ENCODE results near the gene MSI2.
A peak's percentile ranks its signal among the peaks of the same experiment; 100 is the strongest.

MSI2 gene

DNA sequence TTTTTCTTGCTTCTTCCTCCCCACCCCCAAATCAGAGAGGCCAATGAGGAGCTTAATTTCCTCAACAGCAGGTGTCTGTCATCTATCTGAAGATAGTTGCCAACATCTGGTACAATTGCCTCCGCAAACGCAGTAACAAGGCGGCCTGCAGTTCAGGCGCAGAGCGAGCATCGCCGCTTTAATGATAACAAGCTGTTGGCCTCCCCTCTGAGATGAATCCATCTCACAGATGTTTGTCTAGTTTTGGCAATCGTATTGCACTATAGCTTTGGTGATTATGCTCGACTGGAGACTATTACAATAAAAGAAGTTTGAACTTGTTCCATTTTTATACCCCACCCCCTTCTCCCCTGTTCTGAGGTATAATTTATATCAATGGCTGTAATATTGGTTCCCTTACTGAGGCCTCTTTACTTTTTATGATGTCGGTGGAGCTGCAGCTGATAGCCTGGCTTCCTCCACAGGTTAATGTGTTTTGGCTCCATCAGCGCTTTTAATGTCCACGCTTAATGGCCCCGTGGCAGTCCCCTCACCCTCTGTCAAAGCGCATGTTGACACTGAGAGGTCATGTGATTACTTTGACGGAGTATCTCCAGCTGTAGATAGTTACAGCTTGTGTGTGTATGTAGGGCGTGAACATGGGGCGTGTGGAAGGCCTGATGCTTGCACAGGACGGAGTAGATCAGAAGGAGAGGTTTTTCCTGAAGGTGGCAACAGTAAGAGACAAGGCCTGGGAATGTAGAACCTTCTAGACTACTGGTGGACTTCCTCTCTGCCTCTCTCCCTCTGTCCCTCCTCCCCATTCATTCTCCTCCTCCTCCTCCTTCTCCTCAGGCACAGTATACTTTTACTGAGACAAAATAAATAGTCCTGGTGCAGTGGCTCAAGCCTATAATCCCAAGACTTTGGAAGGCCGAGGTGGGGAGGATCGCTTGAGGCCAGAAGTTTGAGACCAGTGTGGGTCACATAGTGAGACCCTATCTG is 164.7 kb downstream of the MSI2 start:
- DNase-seq, result no peak

DNA sequence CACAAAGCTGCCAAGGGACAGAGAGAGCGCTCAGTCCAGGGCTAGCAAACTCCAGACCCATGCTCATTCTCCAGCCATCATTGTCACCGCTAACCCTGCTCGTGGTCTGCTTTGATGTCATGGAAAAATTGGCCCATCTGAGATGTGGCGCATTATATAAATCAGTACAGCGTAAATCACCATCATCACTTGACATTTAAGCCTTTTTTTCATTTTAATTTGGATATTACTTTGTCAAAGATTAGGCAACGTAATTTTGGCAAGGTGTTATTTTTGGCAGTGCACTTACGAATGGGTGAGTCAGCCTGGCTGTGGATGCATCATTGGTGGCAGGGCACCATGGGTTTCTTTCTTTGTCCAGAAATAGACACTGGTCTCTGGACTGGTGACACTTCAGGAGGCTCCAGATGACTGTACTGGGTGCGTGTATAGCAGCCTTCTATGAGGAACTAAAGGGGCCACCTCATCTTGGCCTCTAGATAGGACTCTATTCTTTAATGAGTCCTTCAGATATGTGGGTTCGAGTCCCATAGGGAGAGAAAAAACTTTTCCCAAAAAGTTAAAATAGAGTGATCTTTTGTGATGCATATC is 166.3 kb downstream of the MSI2 start:
- DNase-seq, result no peak

DNA sequence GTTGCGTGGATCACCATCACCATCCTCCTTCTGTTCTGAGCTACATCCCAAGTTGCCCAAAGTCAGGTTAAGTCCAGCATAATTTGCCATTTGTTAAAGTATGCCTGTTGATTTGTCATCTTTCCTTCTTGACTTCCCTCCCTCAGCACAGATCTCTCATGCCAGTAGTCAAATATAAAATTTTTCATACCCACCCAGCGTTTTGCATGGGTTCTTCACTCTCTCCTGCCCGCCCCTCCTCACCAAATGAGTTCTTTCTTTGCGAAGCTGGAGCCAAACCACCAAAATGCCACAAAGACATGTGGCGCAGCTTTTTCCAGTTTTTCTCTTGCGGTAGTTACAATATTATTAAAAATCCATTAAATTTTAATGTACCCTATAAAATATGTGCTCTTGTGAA is 167.2 kb downstream of the MSI2 start:
- no peak for DNase-seq

DNA sequence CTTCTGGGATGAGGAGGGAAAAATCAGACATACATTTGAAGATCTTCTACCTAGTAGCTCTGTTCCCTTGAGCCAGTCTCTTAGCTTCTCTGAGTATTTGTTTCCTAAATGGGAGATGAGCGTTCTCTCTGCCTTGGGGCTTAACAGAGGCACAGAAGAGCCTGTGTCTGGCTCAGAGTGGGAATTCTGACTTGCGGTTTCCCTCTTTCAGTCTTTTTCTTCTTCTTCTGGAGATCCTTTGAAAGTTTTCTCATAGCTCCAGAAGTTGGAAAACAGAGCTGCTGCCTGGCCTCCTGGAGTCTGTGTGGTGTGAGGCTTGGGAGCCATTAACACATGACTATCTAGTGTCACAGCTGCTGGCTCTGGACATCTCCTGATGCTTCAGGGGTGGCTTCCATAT is 167.9 kb downstream of the MSI2 start:
- no peak for DNase-seq

DNA sequence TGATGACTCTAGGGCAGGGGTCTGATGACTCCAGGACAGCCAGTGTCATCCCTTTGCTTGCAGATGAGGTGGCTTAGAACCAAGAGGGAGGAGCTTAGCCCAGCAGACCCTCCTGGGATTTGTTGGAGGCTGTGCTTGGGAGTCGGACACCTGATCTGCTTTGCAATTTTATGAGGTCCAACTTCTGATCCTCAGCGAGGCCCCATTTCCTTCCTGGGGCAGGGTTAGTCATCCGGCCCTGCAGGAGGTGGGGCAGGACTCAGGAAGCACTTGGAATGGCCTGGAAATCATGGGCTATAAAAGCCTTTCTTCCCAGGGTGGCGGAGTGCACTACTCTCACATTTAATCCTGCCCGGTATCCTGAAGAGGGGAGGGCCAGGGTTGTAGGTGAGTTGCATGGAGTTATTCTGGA is 168.5 kb downstream of the MSI2 start:
- DNase-seq, result no peak

DNA sequence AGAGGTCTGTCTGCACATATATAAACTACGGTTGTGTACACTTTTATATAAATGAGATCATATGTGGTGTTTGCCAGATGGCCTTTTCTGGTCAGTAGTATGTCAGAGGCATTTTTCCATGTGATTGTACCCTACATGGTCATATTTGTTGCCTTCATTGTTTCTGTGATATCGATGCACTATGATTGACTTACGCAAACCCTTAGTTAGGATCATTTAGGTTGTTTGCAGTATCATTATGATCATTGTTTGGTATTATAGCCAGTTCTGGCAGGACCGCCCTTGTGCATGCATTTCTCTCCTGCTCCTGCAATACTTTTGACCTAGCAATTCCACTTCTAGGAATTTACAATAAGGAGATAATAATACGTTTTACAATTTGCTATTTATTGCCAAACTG is 169.1 kb downstream of the MSI2 start:
- no peak for DNase-seq

DNA sequence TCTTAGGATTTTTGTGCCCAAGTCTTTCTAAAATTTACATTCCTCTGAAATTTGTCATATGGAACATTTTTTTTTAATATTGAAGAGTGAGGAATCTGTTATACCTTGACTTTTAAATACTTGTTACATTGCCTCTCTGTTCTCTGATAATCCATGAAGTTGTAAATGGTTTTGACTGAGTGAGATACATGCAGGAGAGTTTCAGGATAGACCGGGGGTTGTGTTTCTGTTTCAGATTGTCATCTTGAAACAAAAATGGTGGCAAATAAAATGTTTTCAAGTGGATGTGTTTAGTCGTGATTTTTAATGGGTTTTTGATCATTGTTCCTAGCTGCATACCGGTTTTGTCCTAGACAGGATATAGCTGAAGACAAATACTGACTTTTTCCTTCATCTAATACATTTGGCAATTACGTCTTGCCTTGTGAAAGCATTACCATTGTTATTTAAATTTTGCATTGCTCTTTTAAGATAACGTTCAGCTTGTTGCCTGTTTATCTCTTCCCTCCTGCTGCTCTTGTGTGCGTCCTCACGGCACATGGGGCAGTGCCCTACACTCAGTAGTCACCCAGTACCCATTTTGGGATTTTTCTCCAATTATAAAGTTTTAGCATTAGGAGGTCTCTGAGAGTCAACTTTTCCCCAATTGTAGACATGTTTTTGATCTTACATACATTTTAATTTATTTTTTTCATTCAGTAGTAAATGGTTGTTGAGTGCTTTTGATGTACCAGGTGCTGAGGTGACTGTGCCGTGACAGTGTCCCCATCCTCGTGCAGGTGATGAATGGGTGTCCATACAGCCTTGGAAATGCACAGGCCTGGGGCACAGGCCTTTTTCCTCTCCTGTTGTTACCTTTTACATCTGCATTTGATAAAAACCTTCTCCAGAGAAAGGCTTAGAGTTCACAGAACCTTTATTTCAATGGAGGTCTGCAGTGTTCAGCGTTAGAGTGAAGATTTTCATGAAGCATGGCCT is 169.9 kb downstream of the MSI2 start:
- no peak for DNase-seq

DNA sequence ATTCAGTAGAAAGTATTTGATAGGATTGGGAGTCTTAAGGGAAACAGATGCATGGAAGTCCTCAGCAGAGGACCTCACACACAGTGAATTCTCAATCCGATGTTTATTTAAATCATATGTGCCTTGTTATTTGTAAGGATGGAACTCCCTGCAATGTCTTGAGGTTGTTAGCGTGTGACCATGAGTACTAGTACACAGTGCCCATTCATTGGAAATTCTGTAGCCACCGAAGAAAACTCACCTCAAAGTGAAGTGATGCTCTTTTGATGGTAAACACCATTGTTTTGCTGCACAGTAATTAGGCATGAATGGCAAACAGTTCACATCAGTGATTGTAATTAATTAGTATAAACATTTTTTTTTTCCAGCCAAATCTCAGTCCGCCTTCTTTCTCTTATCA is 173.6 kb downstream of the MSI2 start:
- DNase-seq, result no peak

DNA sequence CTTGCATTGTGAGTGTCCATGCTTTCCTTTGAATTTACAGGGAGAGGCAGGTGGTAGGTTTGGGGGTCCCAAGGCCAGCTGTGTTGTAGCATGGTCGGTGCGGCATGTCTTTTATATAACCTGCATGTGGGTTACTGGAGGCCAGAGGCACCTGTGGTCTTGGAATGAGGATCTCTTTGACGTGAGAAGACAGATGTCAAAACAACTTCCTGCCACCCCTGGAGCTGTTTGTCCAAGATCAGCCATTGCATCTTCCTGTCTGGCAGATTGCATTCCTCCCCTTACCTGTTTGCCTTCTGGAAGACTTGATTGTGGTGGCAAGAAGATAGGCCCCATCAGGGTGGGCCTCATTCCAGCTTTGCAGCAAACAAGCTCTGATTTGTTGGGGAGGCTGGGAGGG is 175.1 kb downstream of the MSI2 start:
- no peak for DNase-seq

DNA sequence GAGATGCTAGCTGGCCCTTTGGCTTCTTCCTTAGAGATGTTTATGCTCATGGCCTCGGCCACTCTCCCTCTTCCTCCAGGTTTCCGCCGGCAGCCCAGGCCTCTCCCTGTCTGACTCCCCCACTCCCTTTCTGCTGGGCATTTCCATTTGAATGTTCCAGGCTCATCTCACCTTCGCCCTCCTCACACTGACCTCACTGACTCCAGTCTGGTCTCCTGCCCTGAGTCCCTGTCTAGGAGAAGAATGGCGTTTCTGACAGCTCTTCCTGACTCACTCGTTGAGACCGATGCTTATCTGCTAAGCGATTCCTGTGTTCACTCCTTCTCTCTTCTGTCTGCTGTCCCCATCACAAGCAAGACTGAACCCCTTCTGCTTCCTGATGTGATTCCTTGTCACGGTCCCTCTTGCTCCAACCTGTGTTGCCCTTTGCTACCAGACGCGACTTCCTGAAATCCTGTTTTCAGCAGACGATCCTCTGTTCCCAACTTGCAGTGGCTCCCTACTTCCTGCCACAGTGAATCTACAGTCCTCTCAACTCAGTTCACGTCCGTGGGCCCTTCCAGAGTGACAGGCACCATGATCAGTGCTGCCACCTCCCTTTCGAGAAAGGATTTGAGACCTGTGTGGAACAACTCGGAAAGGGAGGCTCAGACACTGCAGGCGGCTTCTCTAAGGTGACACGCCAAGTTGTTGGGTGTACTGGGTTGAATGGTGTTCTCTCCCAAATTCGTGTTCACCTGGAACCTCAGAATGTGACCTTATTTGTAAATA is 176.4 kb downstream of the MSI2 start:
- no peak for DNase-seq

DNA sequence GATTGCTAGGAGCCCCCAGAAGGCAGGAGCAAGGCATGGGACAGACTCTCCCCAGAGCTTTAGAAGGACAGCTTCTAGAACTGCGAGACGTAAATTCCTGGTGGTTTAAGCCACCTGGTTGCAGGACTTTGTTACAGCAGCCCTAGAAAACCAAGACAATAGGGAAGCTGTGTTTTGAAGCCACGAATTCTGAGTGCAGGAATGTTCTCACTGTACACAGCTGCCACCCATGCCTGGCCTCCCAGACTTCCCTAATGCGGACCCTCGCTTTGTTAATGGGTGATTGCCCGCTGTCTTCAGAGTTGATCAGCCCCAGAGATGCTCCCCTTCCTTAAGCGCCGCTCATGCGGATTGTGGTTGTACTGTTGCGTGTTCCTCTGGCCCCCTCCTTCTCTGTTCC is 177.1 kb downstream of the MSI2 start:
- DNase-seq, result no peak

DNA sequence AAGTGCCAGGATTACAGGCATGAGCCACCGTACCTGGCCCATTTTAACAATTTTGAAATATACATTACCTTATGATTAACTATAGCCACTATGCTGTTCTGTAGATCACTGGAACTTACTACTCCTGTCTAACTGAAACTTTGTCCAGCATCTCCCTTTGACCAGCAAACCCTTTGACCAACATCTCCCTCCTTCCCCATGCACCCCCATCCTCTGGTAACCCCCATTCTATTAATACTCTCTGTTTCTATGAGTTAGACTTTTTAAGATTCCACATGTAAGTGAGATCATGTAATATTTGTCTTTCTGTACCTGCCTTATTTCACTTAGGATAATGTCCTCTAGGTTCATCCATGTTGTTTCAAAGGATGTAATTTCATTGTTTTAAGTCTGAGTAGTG is 178.0 kb downstream of the MSI2 start:
- no peak for DNase-seq

DNA sequence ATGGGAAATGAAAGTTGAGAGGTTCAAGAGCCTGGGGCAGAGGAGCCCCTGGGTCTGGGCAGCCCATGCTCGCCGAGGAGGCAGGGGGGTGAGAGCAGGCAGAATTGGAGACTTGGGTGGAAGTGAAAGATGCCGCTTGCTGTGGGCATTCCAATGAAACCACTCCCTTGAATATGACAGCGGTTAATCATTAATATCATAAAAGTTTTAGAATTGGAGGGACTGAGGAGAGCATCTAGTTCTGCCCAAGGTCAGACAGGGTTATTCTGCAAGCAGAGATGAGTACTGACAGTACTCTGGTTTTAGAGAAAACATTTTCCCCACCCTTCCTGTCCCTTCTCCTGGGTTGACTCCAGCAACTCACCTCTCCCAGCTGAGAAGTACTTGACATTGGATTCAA is 180.2 kb downstream of the MSI2 start:
- no peak for DNase-seq

DNA sequence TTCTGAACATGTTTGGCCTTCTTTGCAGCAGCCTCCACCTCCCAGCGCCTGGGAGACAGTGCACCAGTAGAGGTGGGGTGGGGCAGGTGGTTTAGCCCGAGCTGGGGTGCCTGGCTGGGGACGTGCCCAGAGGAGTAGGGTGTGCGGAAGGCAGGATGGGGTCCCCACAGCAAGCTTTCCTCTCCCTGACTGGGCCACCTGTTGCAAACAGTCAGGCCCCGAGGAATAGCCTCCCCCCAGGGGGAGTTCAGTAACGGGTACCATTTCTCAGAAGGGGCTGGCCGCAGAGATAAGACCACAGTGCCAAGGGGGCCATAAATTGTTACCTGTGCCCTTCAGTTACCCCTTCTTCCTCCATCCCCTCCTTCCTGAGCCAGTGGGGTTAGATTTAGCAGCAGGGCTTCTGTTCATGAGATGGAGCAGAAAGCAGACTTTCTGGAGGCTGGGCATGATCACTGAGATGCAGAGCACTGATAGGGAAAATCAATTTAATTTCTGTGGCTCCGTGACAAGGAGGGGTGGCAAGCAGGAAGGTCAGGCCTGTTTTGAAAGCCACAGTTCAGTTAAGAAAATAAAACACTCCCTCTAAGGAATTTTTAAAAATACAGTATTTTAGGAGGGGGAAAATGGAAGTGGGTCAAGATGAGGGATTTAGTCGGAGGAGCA is 181.9 kb downstream of the MSI2 start:
- no peak for DNase-seq

DNA sequence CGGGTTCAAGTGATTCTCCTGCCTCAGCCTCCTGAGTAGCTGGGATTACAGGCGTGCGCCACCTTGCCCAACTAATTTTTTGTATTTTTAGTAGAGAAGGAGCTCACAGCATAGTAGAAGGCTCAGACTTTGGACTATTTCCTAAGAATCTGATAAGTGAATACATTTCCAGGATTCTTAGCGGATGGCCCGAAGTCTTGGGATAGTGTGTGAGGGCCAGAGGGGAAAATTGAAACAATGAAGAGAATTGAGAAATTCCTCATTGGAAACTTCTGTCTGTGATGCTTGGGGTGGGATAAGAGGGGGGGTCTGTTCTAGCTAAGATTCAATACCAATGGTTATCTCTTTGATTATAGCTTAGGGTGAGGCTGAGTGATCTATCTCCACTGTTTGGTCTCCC is 183.3 kb downstream of the MSI2 start:
- DNase-seq, result no peak

DNA sequence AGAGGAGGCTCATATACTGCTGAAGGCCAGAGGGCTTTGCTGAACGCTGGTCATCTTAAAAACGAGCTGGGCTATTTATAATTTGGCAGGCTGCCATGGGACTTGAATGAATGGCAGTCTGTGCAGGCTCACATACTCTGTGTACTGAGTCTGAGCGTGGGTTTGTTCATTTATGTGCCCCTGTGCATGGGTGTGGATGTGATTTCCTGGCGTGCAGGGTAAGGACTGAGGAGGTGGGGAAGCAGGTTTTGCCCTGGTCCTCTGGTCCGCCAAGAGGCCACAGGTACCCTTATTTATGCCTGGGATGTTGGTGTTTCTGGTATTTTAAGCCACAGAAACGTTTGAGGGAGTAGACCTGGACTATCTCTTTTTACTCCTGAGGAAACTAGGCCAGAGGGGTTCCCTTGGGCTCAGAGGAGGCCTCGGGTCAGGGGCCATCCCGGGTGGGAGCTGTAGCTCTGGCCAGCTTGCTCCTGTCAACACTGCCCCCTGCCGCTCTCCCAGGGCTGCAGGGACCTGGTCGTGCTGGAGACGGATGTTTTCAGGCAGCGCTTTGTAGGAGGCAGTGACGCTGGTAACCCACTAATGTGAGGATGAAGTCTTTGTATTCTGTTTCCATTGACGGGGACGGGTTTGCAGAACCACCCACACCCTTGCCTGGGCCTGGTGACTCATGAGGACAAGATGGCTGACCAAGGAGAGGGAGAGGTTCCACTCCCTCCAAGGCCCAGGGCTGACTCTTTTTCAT is 184.4 kb downstream of the MSI2 start:
- peak; percentile 56 for DNase-seq

DNA sequence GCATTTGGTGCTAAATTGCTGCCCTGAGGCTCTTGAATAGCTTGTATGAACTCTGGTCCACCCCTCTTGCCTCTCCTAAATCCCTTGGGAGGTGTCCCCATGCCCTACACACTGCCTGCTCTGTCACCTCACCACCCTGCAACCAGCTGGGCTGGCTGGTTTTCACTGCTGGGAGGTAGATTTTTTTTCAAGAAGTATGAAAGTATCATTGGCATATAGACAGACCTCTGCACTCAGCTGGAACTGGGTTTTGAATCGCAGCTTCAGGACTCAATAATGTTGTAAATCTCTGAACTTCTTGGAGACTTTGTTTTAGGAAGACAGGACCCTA is 184.9 kb downstream of the MSI2 start:
- no peak for DNase-seq

DNA sequence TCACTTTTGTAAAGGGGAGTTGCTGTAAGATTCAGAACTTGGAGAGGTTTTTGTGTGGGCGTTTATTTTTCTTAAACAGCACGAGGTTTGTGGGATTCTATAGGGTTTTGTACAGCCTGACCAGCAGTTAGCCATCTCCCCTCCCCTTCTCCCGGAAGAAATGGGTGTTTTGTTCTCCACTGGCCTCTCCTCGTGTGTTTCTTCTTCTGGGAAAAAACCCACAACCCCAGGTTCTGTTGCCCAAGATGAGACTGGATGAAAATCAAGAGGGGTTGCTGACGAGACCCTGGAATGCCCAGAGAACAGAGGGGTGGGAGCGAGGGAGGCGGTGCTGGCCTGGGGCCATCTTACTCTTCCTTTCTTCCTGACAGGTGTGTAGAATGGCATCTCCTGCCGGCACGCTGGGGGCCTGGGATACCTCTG is 186.1 kb downstream of the MSI2 start:
- DNase-seq, result no peak

DNA sequence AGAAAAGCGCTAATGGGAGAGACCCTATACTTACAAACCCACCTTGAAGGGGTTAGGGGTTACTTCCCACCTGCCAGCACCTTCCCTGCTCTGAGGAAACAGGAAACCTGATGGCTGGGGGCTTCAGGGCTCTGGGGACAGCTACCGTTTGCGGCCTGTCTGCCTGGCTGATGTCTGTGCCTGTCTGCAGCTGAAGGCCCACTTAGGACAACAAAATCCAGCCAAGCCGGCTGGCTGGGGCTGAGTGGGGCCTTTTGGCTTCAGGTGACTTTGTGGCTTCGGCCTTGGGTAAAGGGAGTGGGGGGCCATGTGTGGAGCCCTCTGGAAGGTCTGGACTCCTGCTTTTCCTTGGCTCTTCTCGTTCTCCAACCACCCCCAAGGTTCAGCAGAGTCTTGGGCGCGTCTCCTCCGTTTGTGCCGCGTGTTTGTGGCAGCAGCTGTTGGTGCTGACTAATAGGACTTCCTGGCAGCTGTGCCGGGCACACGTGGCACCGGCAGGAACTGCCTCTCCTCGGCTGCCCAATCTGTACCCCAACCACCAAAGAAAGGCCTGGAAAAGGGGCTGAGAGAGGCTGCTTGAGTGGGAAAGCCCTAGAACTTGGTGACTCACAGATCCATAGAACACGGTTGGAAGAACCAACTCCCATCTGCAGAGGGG is 186.7 kb downstream of the MSI2 start:
- peak; percentile 54 for DNase-seq

DNA sequence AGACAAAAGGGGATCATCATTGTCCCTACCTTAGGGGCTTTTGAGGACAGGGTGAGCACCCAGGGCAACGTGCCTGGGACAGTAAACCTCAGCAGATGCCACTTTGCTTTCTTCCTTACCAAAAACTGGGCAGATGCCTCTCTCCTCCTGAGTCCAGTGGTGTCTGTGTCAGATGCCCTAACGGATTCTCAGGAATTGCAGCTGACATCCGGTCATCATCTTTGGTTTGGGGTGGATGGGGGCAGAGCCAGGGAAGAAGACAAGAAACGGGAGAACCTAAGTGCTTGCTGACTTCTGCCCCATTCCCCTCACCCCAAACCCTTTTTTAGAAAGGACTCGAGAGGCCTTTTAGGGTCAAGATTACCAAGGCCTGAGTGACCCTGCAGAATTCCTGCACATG is 187.5 kb downstream of the MSI2 start:
- DNase-seq, result no peak

Measured in activated gamma-delta T cell treated with Interleukin-2 at 50 U/mL for 16 hours (primary cell).